Stimulated activated memory B cell treated with anti-CD40 and anti-IgM and Interleukin-4, amounts not matched to agents 10 μg/mL and 1 μg/mL and 100 μg/mL, for 72 hours (primary cell): ENCODE data around the gene HJV.
"Not testable (repeated sequence)": the region's sequence is repeated elsewhere in the genome, so short reads cannot be mapped to it uniquely, and the experiment has no call there.

Experiments used
- ATAC-seq: fragments of 150-1000 bp; cut with Tn5 transposase; 2 replicates; pipeline ENCODE4 v1.10.0; 2021
- H3K27ac Mint-ChIP-seq: one replicate; pipeline ENCODE4 v1.8.0; 2022; ENCODE audit warnings: mild to moderate bottlenecking, mixed read lengths
- H3K27me3 Mint-ChIP-seq: one replicate; pipeline ENCODE4 v1.8.0; 2022; ENCODE audit warnings: mixed read lengths
- H3K36me3 Mint-ChIP-seq: one replicate; pipeline ENCODE4 v1.8.0; 2022; ENCODE audit warnings: mixed read lengths
- H3K4me1 Mint-ChIP-seq: one replicate; pipeline ENCODE4 v1.8.0; 2022; ENCODE audit warnings: mixed read lengths
- H3K4me3 Mint-ChIP-seq: one replicate; pipeline ENCODE4 v1.8.0; 2022; ENCODE audit warnings: mild to moderate bottlenecking, moderate library complexity, mixed read lengths
- H3K9me3 Mint-ChIP-seq: one replicate; pipeline ENCODE4 v1.8.0; 2022; ENCODE audit warnings: mixed read lengths

HJV gene

GRCh38 chr1:146032631-146033219, 11.2 kb upstream of the HJV start:
- no peaks in the 10 kb centered on the region for H3K9me3 Mint-ChIP-seq
- H3K4me3 Mint-ChIP-seq: no peak overlapping the region
- ATAC-seq: no peak
- peaks cover 14% of the 10 kb centered on the region for H3K27me3 Mint-ChIP-seq
- no peaks in the 10 kb centered on the region for H3K36me3 Mint-ChIP-seq
- H3K27ac Mint-ChIP-seq: no peak overlapping the region
- H3K4me1 Mint-ChIP-seq: peaks cover 28% of the 10 kb centered on the region

DNA sequence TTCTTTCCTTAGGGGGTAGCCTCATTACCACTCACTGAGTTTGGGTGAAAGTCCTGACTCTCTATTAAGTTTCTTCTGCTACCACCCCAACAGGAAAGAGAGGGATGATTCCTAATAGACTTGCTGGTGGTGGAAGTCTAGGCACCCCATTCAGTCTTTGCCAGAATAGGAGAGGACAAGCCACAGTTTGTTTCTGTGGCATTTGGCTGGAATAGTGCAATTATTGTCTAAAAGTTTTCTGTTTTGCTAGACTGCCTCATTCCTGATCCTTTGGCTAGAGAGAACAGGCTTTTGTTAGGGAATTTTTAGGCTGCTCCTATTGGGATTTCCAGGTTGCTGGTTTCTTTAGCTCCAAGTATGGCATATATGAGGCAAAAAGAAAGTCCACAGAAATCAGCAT, 9.9 kb upstream of the HJV start:
- H3K4me1 Mint-ChIP-seq: peaks cover 16% of the 10 kb centered on the region
- no peak overlapping the region for H3K27ac Mint-ChIP-seq
- H3K9me3 Mint-ChIP-seq: no peaks in the 10 kb centered on the region
- H3K27me3 Mint-ChIP-seq: peaks cover 21% of the 10 kb centered on the region
- H3K4me3 Mint-ChIP-seq: no peak overlapping the region
- no peak for ATAC-seq
- no peaks in the 10 kb centered on the region for H3K36me3 Mint-ChIP-seq

DNA sequence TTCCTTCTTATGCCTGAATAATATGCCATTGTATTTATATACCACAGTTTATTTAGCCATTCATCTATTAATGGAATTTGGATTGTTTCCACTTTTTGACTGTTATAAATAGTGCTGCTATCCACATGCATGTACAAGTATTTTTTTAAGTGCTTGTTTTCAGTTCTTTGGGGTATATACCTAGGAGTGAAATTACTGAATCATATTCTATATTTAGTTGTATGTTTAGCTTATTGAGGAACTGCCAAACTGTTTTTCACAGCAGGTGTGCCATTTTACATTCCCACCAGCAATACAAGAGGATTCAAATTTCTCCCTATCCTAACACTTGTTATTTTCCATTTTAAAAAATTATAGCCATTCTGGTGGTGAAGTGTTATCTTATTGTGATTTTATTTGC, 7.6 kb upstream of the HJV start:
- H3K27me3 Mint-ChIP-seq: peaks cover 40% of the 10 kb centered on the region
- no peaks in the 10 kb centered on the region for H3K36me3 Mint-ChIP-seq

GRCh38 chr1:146026650-146027049, 5.1 kb upstream of the HJV start:
- not testable (repeated sequence) for H3K9me3 Mint-ChIP-seq, H3K4me3 Mint-ChIP-seq, ATAC-seq, H3K36me3 Mint-ChIP-seq, H3K27ac Mint-ChIP-seq, H3K4me1 Mint-ChIP-seq
- H3K27me3 Mint-ChIP-seq: peaks cover 44% of the 10 kb centered on the region

More for the DNA sequence above, 7.6 kb upstream of the HJV start:
- no peaks in the 10 kb centered on the region for H3K4me1 Mint-ChIP-seq
- no peak overlapping the region for H3K27ac Mint-ChIP-seq
- H3K9me3 Mint-ChIP-seq: no peaks in the 10 kb centered on the region
- no peak overlapping the region for H3K4me3 Mint-ChIP-seq
- no peak for ATAC-seq

DNA sequence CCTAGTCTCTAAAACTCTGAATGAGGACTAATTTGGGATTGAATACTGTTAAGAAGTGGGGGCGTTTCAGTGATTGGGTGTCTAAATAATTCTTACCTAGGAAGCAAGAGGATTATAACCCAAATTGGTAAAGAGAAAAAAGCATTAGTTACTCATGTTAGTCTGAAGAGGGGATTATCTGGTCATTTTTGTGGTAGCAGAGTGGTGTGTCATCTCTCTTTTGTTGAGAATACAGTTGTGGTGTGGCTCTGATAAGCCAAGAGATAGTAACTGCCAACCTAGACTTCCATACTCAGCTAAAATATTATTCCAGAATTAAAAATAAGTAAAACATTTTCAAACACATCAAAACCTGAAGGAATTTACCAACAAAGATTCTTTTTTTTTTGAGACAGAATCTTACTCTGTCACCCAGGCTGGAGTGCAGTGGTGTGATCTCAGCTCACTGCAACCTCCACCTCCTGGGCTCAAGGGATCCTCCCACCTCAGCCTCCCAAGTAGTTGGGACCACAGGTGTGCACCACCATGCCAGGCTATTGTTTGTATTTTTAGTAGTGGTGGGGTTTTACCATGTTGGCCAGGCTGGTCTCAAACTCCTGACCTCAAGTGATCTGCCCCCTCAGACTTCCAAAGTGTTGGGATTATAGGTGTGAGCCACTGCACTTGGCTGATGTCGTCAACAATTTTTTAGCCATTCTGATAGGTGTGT, 4.4 kb upstream of the HJV start:
- not testable (repeated sequence) for H3K4me3 Mint-ChIP-seq, H3K36me3 Mint-ChIP-seq, H3K4me1 Mint-ChIP-seq, H3K27ac Mint-ChIP-seq, H3K9me3 Mint-ChIP-seq, ATAC-seq
- peaks cover 50% of the 10 kb centered on the region for H3K27me3 Mint-ChIP-seq

DNA sequence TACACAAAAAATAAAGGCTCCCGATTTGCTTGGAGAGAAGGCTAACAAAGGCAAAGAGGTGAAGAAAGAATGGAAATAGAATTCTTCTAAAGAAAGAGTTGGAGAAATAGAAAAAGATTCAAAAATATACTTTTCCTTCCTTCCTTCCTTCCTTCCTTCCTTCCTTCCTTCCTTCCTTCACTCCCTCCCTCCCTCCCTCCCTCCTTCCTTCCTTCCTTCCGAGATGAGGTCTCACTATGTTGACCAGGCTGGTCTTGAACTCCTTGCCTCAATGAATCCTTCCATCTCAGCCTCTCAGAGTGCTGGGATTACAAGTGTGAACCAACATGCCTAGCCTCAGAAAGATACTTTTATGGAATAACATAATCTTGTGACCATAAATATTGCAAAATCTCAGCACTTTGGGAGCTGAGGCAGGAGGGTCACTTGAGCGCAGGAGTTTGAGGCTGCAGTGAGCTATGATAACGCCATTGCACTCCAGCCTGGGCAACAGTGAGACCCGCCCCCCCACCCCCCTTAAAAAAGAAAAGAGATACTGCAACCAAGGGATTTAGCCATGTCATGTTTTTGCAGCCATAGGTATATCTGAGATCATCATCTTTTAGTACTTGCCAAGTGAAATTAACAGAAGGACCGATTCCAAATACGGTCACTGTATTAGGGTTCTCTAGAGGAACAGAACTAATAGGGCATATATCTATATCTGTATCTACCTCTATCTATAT, 1.0 kb upstream of the HJV start:
- Mint-ChIP-seq H3K27me3 (peaks cover 65% of the 10 kb centered on the region), H3K4me3 (no peak overlapping the region), H3K36me3 (no peaks in the 10 kb centered on the region), H3K4me1 (peaks cover 17% of the 10 kb centered on the region), H3K27ac (no peak overlapping the region), H3K9me3 (no peaks in the 10 kb centered on the region)
- ATAC-seq: no peak

DNA sequence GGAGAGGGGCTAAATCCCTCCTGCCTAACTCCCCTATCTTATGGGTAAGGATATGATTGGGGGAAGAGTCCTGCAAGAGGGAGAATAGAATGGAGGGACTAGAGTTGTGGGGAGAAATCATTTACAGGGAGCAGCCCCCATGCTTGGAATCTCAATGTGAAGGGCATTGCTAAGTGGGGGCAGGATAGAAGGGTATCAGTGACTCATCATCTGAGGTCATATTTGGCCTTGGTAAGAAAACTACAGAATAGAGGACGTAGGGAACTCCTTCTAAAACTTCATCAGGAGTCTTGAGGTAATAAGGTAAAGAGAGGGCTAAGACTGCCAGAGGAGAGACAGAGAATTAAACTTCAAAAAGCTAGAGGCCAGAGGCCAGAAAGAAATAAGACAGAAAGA, 487 bp downstream of the HJV start:
- H3K4me3 Mint-ChIP-seq: no peak overlapping the region

GRCh38 chr1:146020058-146021049, 1.2 kb downstream of the HJV start:
- H3K36me3 Mint-ChIP-seq: no peaks in the 10 kb centered on the region
- no peaks in the 10 kb centered on the region for H3K9me3 Mint-ChIP-seq
- H3K4me1 Mint-ChIP-seq: peaks cover 17% of the 10 kb centered on the region
- no peak overlapping the region for H3K27ac Mint-ChIP-seq
- no peak for ATAC-seq
- peaks cover 49% of the 10 kb centered on the region for H3K27me3 Mint-ChIP-seq
- H3K4me3 Mint-ChIP-seq: peak overlapping the region; percentile 55

More for the DNA sequence above, 487 bp downstream of the HJV start:
- no peak for ATAC-seq
- Mint-ChIP-seq H3K9me3 (no peaks in the 10 kb centered on the region), H3K27me3 (peaks cover 56% of the 10 kb centered on the region), H3K4me1 (peaks cover 17% of the 10 kb centered on the region), H3K36me3 (no peaks in the 10 kb centered on the region), H3K27ac (no peak overlapping the region)

- peaks cover 40% of the 10 kb centered on the region for H3K27me3 Mint-ChIP-seq
- no peaks in the 10 kb centered on the region for H3K36me3 Mint-ChIP-seq
- ATAC-seq: peak; percentile 50
- H3K4me1 Mint-ChIP-seq: peaks cover 17% of the 10 kb centered on the region
- no peak overlapping the region for H3K27ac Mint-ChIP-seq
- no peaks in the 10 kb centered on the region for H3K9me3 Mint-ChIP-seq
- peak overlapping the region; percentile 55 for H3K4me3 Mint-ChIP-seq
Observed at GRCh38 chr1:146019231-146020057, 2.1 kb downstream of the HJV start.

DNA sequence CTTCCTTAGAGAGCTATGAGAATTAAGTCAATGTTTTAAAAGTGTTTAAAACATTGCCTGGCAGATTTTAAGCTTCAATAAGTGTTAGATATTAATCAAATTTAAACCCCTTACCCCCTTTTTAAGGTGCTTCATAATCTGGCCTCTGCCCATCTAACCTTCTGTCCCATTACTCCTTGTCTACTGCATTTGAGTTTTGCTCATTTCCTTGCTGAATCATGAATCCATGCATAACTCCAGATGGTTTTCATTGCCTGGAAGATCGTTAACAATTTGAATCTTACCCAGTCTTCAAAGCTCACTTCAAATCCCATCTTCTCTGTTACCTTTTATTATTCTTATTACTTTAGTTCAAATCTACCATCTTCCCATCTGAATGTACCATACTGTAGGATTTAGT, 4.6 kb downstream of the HJV start:
- Mint-ChIP-seq H3K4me3 (no peak overlapping the region), H3K9me3 (no peaks in the 10 kb centered on the region), H3K27ac (no peak overlapping the region), H3K4me1 (peaks cover 22% of the 10 kb centered on the region), H3K27me3 (peaks cover 37% of the 10 kb centered on the region), H3K36me3 (no peaks in the 10 kb centered on the region)
- ATAC-seq: no peak

- ATAC-seq: no peak
- Mint-ChIP-seq H3K36me3 (no peaks in the 10 kb centered on the region), H3K27ac (no peak overlapping the region), H3K4me1 (peaks cover 5% of the 10 kb centered on the region), H3K27me3 (peaks cover 4% of the 10 kb centered on the region), H3K9me3 (no peaks in the 10 kb centered on the region), H3K4me3 (no peak overlapping the region)
Observed at GRCh38 chr1:146013559-146013922, 8.0 kb downstream of the HJV start.

DNA sequence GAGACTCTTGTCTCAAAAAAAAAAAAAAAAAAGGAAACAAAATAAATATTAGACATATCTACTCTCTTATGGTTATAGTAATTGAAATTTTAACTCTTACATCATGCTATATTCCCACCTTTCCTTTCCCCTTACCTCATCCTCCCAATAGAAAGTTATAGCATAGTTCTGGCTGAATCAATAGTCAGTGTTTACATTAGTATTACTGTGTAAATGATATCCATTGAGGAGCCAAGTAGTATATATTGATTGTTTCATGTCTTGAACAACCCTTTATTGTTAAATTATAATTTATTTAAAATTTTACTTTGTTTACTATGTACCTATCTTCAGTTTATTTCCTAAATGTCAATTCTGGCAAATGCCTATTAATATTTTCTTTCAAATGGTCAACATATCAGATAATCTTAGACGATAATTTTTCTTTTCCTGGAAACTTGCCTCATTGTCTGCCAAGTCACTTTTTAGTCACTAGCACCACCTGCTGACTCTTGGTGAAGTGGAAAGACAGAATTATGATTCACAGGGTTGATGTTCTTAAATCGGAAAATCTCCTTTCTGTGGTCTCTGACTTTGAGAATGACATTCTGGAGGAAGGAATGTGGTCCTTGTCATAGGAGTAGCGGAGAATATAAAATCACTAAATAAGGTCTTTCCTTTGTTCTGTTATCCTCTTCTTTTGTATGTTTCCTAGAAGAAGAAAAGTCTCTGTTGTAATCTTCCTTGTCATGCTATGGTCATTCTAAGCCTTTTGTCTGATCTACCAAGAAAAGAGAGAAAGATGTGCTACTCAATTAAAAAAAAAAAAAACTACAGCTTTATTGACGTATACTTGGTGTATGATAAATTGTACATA, 8.6 kb downstream of the HJV start:
- no peaks in the 10 kb centered on the region for H3K9me3 Mint-ChIP-seq
- H3K27ac Mint-ChIP-seq: no peak overlapping the region
- ATAC-seq: no peak
- no peak overlapping the region for H3K4me3 Mint-ChIP-seq
- H3K36me3 Mint-ChIP-seq: no peaks in the 10 kb centered on the region
- no peaks in the 10 kb centered on the region for H3K27me3 Mint-ChIP-seq
- peaks cover 5% of the 10 kb centered on the region for H3K4me1 Mint-ChIP-seq

DNA sequence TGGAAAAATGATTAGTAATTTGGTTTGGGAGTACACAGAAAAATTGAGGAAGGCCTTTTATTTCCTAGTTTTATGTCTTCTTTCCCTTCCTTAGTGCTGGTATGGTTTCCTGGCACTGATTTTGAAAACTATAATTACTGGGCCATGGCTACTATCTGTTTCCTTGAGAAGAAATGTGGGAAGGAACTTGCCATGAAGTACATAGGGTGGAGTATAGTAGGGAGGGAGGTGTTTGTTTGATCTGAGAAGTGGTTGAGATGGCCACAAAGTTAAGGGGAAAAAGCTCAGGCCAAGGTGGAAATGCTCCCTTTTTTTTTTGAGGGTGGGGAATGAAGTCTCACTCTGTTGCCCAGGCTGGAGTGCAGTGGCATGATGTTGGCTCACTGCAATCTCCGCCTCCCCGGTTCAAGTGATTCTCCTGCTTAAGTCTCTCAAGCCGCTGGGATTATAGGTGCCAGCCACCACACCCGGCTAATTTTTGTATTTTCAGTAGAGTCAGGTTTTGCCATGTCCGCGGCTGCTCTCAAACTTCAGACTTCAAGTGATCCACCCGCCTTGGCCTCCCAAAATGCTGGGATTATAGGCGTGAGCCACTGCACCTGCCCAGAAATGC, 11.3 kb downstream of the HJV start:
- no peak for ATAC-seq
- no peaks in the 10 kb centered on the region for H3K9me3 Mint-ChIP-seq
- peaks cover 30% of the 10 kb centered on the region for H3K4me1 Mint-ChIP-seq
- no peak overlapping the region for H3K4me3 Mint-ChIP-seq
- H3K27me3 Mint-ChIP-seq: no peaks in the 10 kb centered on the region
- H3K27ac Mint-ChIP-seq: peak overlapping the region; percentile 28
- H3K36me3 Mint-ChIP-seq: no peaks in the 10 kb centered on the region
